Measurements from ENCODE around the gene MYL12A. TPM values are rescaled to one million over a fixed set of nuclear protein-coding genes. Genes with fewer than 3 reads are reported as not detected.
A peak's percentile ranks its signal among the peaks of the same experiment; 100 is the strongest.

Gene MYL12A
- total RNA-seq, 1 experiment from 2014 or later = 314 TPM

GRCh38 chr18:3294435-3295080 is 47.0 kb downstream of the MYL12A start (continued):
- TF ChIP-seq ZBTB33 (IDR thresholded peaks at IDR 0.05; ENCODE audit: extremely low read depth, insufficient replicate concordance, low read length) = no peak
- no peak for TF ChIP-seq SIN3A (IDR thresholded peaks at IDR 0.05; ENCODE audit: low read depth)
- TF ChIP-seq SP1 (IDR thresholded peaks at IDR 0.05; ENCODE audit: low read depth) = no peak
- TF ChIP-seq EGR1 (IDR thresholded peaks at IDR 0.05; ENCODE audit: low read depth) = no peak

GRCh38 chr18:3297025-3297984 is 49.7 kb downstream of the MYL12A start:
- CTCF ChIA-PET = interaction anchor here (0.6 to 1.9 kb wide), 20 partner anchors 8 to 698 kb away, joined by 3 to 20 read pairs (median 4); no protein-coding TSS in a partner anchor
- H3K36me3 ChIP-seq (ENCODE audit: control insufficient read depth in 1 of 2, insufficient read depth in 2 of 2, low read length in 2 of 2) = peaks cover 0 to 9% of the 10 kb centered on the region in 2 experiments; a peak in 1 of 4 replicates
- RAD21 ChIA-PET (ENCODE audit: low non-redundant PET in 1 of 2, low total read pairs in 2 of 2, uncharacterized antibody in 2 of 2, unreplicated experiment in 2 of 2) = interaction anchor here in 1 of 2 experiments (1.0 kb wide), 1 partner anchor 376 kb away, joined by 3 read pairs; no protein-coding TSS in a partner anchor
- ATAC-seq = peak; percentile 91
- H2AFZ ChIP-seq (ENCODE audit: low read depth, low read length, poor library complexity, severe bottlenecking) = peak overlapping the region; percentile 55
- H3K27ac ChIP-seq (ENCODE audit: low read depth, low read length) = peak overlapping the region; percentile 82
- DNase-seq (ENCODE audit: low read depth, low spot score) = peak; percentile 94
- no peaks in the 10 kb centered on the region for H3K27me3 ChIP-seq (ENCODE audit: insufficient read depth, low read length)
- TSS peak; percentile 83 for BruUV-seq (replicated peaks)
- peaks cover 8 to 11% of the 10 kb centered on the region in 2 experiments; a peak in 1 of 4 replicates for H3K9me3 ChIP-seq (ENCODE audit: control insufficient read depth in 1 of 2, insufficient read depth in 1 of 2, low read depth in 1 of 2, low read length in 2 of 2)
- no peaks in the 10 kb centered on the region for H4K20me1 ChIP-seq (ENCODE audit: insufficient read depth)
- peaks cover 0 to 21% of the 10 kb centered on the region in 2 experiments; a peak in 2 of 4 replicates for H3K4me1 ChIP-seq (ENCODE audit: control insufficient read depth in 1 of 2, insufficient read depth in 2 of 2, low read length in 2 of 2)
- H3K79me2 ChIP-seq (ENCODE audit: insufficient read depth, low read length) = peaks cover 8% of the 10 kb centered on the region; the same call in 1 of the 2 replicates
- H3K4me2 ChIP-seq (ENCODE audit: low read length) = peak overlapping the region; percentile 98
- peak overlapping the region; percentile 87 for H3K9ac ChIP-seq (ENCODE audit: low read length)
- intact Hi-C loops (cut with micrococcal nuclease) = loop anchor here (5.0 kb wide), 3 partner anchors 150 to 370 kb away; no protein-coding TSS in a partner anchor
- POLR2A ChIA-PET = interaction anchor here (0.6 to 1.9 kb wide), 20 partner anchors 10 to 368 kb away, joined by 3 to 17 read pairs (median 4); no protein-coding TSS in a partner anchor
- H3K4me3 ChIP-seq (replicated peaks in 1 of 2; ENCODE audit: low read depth in 1 of 2, low read length in 2 of 2) = peak overlapping the region; percentile 76 to 90
- no peaks in the 10 kb centered on the region for H3K9me2 ChIP-seq (ENCODE audit: insufficient read depth)
- TF ChIP-seq FOSL1 (IDR thresholded peaks at IDR 0.05; ENCODE audit: low read depth) (peak; percentile 76), SP1 (IDR thresholded peaks at IDR 0.05; ENCODE audit: low read depth) (peak; percentile 89), POLR2A (IDR thresholded peaks at IDR 0.05; ENCODE audit: borderline replicate concordance, extremely low read depth, insufficient read depth, insufficient read length) (peak; percentile 95), CBX3 (IDR thresholded peaks at IDR 0.05; ENCODE audit: low read depth) (peak; percentile 100), YY1 (IDR thresholded peaks at IDR 0.05; ENCODE audit: extremely low read depth, insufficient replicate concordance, low read depth, low read length) (peak; percentile 77), ZBTB33 (IDR thresholded peaks at IDR 0.05; ENCODE audit: extremely low read depth, insufficient replicate concordance, low read length) (peak; percentile 67), SIN3A (IDR thresholded peaks at IDR 0.05; ENCODE audit: low read depth) (peak; percentile 75), POLR2AphosphoS5 (IDR thresholded peaks at IDR 0.05; ENCODE audit: low read depth, low read length) (peak; percentile 96), ELF1 (IDR thresholded peaks at IDR 0.05; ENCODE audit: borderline replicate concordance, low read depth) (no peak), TCF7L2 (IDR thresholded peaks at IDR 0.05; ENCODE audit: borderline replicate concordance, extremely low read depth, insufficient read depth, insufficient read length) (peak; percentile 52), ZFX (IDR thresholded peaks at IDR 0.05) (no peak), EZH2phosphoT487 (IDR thresholded peaks at IDR 0.05; ENCODE audit: borderline replicate concordance) (no peak), RAD21 (IDR thresholded peaks at IDR 0.05; ENCODE audit: low read depth) (no peak; the same call in 1 of the 2 replicates), EGR1 (IDR thresholded peaks at IDR 0.05; ENCODE audit: low read depth) (no peak)

All from HCT116 (cell line).